SK-N-SH (cell line): ENCODE results near the gene PPAN. TPM values are rescaled to one million over a fixed set of nuclear protein-coding genes. Genes with fewer than 3 reads are reported as not detected.
A peak's percentile ranks its signal among the peaks of the same experiment; 100 is the strongest.

ENCODE experiments used
- CTCF ChIA-PET: fragments of 300-600, 350-600 bp; formaldehyde crosslinking; extraction: SDS; loops from one replicate; lab custom pipeline; 2021; lab: Yijun Ruan, JAX
- POLR2A ChIA-PET: fragments of 350-600 bp; sonication (Branson Sonifier 250); formaldehyde crosslinking; extraction: SDS; loops from one replicate; lab custom pipeline; 2020; ENCODE audit warnings: antibody characterized with exemption, inconsistent platforms; lab: Yijun Ruan, JAX
- DNase-seq: peaks from one replicate; pipeline ENCODE4 v3.0.0; 2012
- H2AFZ ChIP-seq: fragments of 200-600 bp; sonication (generic); 2 replicates; pipeline ENCODE4 v1.8.1; 2016; ENCODE audit warnings: antibody characterized with exemption, mild to moderate bottlenecking, low read depth
- H3F3A ChIP-seq: fragments of 200-600 bp; sonication (generic); replicated peaks from 2 replicates; pipeline ENCODE3; 2016; ENCODE audit warnings: antibody characterized with exemption, mild to moderate bottlenecking; ENCODE audit not compliant: insufficient read depth
- H3K27ac ChIP-seq, 2 experiments: fragments of 200-500 bp in 1 of 2; fragments of 200-600 bp in 1 of 2; sonication (Bioruptor generic) in 1 of 2; sonication (generic), shearing (Covaris generic) in 1 of 2; 2 replicates each; pipeline versions ENCODE4 v1.5.1 to v1.6.1; 2014 to 2016; ENCODE audit warnings: low read depth in 2 of 2, inconsistent platforms in 1 of 2, low read length in 1 of 2, mild to moderate bottlenecking in 1 of 2, mixed read lengths in 1 of 2
- H3K27me3 ChIP-seq: fragments of 200-600 bp; sonication (generic), shearing (Covaris generic); 2 replicates; pipeline ENCODE4 v1.6.1; 2016; ENCODE audit warnings: mixed run types; ENCODE audit not compliant: insufficient read depth
- H3K36me3 ChIP-seq, 2 experiments: fragments of 200-500 bp in 1 of 2; fragments of 200-600 bp in 1 of 2; sonication (Bioruptor generic) in 1 of 2; sonication (generic) in 1 of 2; replicated peaks in 1 of 2; 2 replicates each; pipeline versions ENCODE3 to v1.5.1; 2014 to 2016; ENCODE audit warnings: low read length in 1 of 2, mild to moderate bottlenecking in 1 of 2; ENCODE audit not compliant: insufficient read depth in 2 of 2, control insufficient read depth in 1 of 2
- H3K4me1 ChIP-seq, 2 experiments: fragments of 200-500 bp in 1 of 2; fragments of 200-600 bp in 1 of 2; sonication (Bioruptor generic) in 1 of 2; sonication (generic), shearing (Covaris generic) in 1 of 2; 2 replicates each; pipeline versions ENCODE4 v1.5.1 to v1.6.1; 2014 to 2016; ENCODE audit warnings: low read depth in 1 of 2, low read length in 1 of 2, mixed run types in 1 of 2; ENCODE audit not compliant: insufficient read depth in 2 of 2, control insufficient read depth in 1 of 2
- H3K4me2 ChIP-seq: fragments of 200-600 bp; sonication (generic), shearing (Covaris generic); 2 replicates; pipeline ENCODE4 v1.6.1; 2017; ENCODE audit warnings: mixed run types
- H3K4me3 ChIP-seq, 2 experiments: fragments of 200-500 bp in 1 of 2; fragments of 200-600 bp in 1 of 2; sonication (Bioruptor generic) in 1 of 2; sonication (generic), shearing (Covaris generic) in 1 of 2; 2 replicates each; pipeline versions ENCODE4 v1.5.1 to v1.8.1; 2014 to 2016; ENCODE audit warnings: low read depth in 2 of 2, inconsistent platforms in 1 of 2, low read length in 1 of 2, mild to moderate bottlenecking in 1 of 2, mixed read lengths in 1 of 2, moderate library complexity in 1 of 2
- H3K79me2 ChIP-seq: fragments of 200-600 bp; sonication (generic); 2 replicates; pipeline ENCODE4 v1.8.1; 2017; ENCODE audit warnings: mild to moderate bottlenecking; ENCODE audit not compliant: insufficient read depth
- H3K9ac ChIP-seq: fragments of 200-600 bp; sonication (generic); 2 replicates; pipeline ENCODE4 v1.6.1; 2017; ENCODE audit warnings: mixed run types
- H3K9me2 ChIP-seq: fragments of 200-600 bp; sonication (generic); 2 replicates; pipeline ENCODE4 v1.6.1; 2017; ENCODE audit warnings: mixed run types
- H3K9me3 ChIP-seq: fragments of 200-600 bp; sonication (generic); 2 replicates; pipeline ENCODE4 v1.6.1; 2017; ENCODE audit warnings: mixed run types, mild to moderate bottlenecking, moderate library complexity
- H4K20me1 ChIP-seq: fragments of 200-600 bp; sonication (generic); 2 replicates; pipeline ENCODE4 v1.6.1; 2017; ENCODE audit warnings: mild to moderate bottlenecking, mixed run types; ENCODE audit not compliant: insufficient read depth
- CHD2 ChIP-seq: fragments of 150-350 bp; IDR thresholded peaks from 2 replicates; pipeline ENCODE4 v1.6.1; 2018; ENCODE audit warnings: low read length; ENCODE audit not compliant: partially characterized antibody
- CTCF ChIP-seq: fragments of 200-600 bp; sonication (generic); IDR thresholded peaks from 2 replicates; pipeline ENCODE4 v1.6.1; 2017; ENCODE audit warnings: antibody characterized with exemption, mild to moderate bottlenecking, moderate library complexity
- EZH2phosphoT487 ChIP-seq: fragments of 200-600 bp; sonication (generic); IDR thresholded peaks from 2 replicates; pipeline ENCODE4 v1.6.1; 2017; ENCODE audit warnings: low read depth, mixed run types, mild to moderate bottlenecking, antibody characterized with exemption, moderate library complexity, borderline replicate concordance
- FOXJ3 ChIP-seq: sonication (generic); formaldehyde crosslinking; IDR thresholded peaks from 2 replicates; pipeline ENCODE4 v1.5.1; 2020; ENCODE audit warnings: mild to moderate bottlenecking, missing genetic modification reagents
- FOXM1 ChIP-seq: IDR thresholded peaks from 2 replicates; pipeline ENCODE4 v1.4.0; 2012; ENCODE audit warnings: low read depth, mild to moderate bottlenecking
- GATA2 ChIP-seq: sonication (generic); formaldehyde crosslinking; IDR thresholded peaks from 2 replicates; pipeline ENCODE4 v1.5.0; 2020; ENCODE audit warnings: mild to moderate bottlenecking, missing genetic modification reagents
- MAX ChIP-seq: IDR thresholded peaks from 2 replicates; pipeline ENCODE4 v1.4.0; 2012; ENCODE audit warnings: low read depth
- MXI1 ChIP-seq: IDR thresholded peaks from 2 replicates; pipeline ENCODE4 v1.6.1; 2012; ENCODE audit warnings: mild to moderate bottlenecking, low read depth, low read length, improper control_type of control experiment
- RAD21 ChIP-seq: IDR thresholded peaks from 2 replicates; pipeline ENCODE4 v1.6.1; 2012; ENCODE audit warnings: mild to moderate bottlenecking, low read length
- REST ChIP-seq: IDR thresholded peaks from 2 replicates; pipeline ENCODE4 v1.6.1; 2012; ENCODE audit warnings: mild to moderate bottlenecking, low read depth, low read length, moderate library complexity
- SMC3 ChIP-seq: IDR thresholded peaks from 2 replicates; pipeline ENCODE4 v1.6.1; 2012; ENCODE audit warnings: low read depth, low read length, improper control_type of control experiment
- TEAD4 ChIP-seq: IDR thresholded peaks from 2 replicates; pipeline ENCODE4 v1.4.0; 2012; ENCODE audit warnings: mild to moderate bottlenecking, borderline replicate concordance; ENCODE audit not compliant: insufficient read depth
- ZBTB33 ChIP-seq: IDR thresholded peaks from 2 replicates; pipeline ENCODE4 v1.4.0; 2012; ENCODE audit warnings: low read depth, borderline replicate concordance
- WGBS: methylation state at CpG from one replicate; pipeline ENCODE4 v1.1.6; 2017; ENCODE audit warnings: low lambda C conversion rate; 5-methylcytosine and 5-hydroxymethylcytosine counted together
- polyA plus RNA-seq, 3 experiments: library from polyadenylated mRNA; depleted of rRNA; stranded (reverse); fragments of >200 nt; gene quantifications; 2 replicates each; pipeline ENCODE4 v1.2.3, GENCODE V29; 2012

The PPAN gene
- polyA plus RNA-seq, 1 of the 3 experiments (the other 2 are of a cell fraction), result 75.6 TPM

- peaks cover 30 to 34% of the 10 kb centered on the region in 2 experiments for H3K36me3 ChIP-seq
- CTCF ChIA-PET, result interaction anchor here (0.9 to 5.6 kb wide), 4 partner anchors 9 to 149 kb away, joined by 3 to 58 read pairs (median 10); partner anchors contain the start of gene EIF3G
- H2AFZ ChIP-seq, result no peak overlapping the region
- no peak overlapping the region for H3K27ac ChIP-seq
- TF ChIP-seq CTCF, result no peak
- no peak for TF ChIP-seq MXI1
- no peak for TF ChIP-seq TEAD4
- no peak for TF ChIP-seq ZBTB33
- no peak for TF ChIP-seq EZH2phosphoT487
- TF ChIP-seq, all 33 proteins: peak for 0
- no peak overlapping the region for H3K4me3 ChIP-seq
- peaks cover 0 to 18% of the 10 kb centered on the region in 2 experiments; a peak in 1 of 4 replicates for H3K4me1 ChIP-seq
- no peaks in the 10 kb centered on the region for H3K9me3 ChIP-seq
- no peak overlapping the region for H3K4me2 ChIP-seq
- H3K79me2 ChIP-seq, result peaks cover 31% of the 10 kb centered on the region
- POLR2A ChIA-PET, result interaction anchor here (1.4 to 4.2 kb wide), 4 partner anchors 6 to 30 kb away, joined by 3 to 35 read pairs (median 4); partner anchors contain the start of gene EIF3G
- H3K27me3 ChIP-seq, result no peaks in the 10 kb centered on the region
- 90% methylated on average over 5 of the region's 14 CpGs for WGBS
- peaks cover 2% of the 10 kb centered on the region; the same call in 1 of the 2 replicates for H4K20me1 ChIP-seq
- peaks cover 17% of the 10 kb centered on the region for H3F3A ChIP-seq
- no peak for DNase-seq
- no peaks in the 10 kb centered on the region for H3K9me2 ChIP-seq
- H3K9ac ChIP-seq, result no peak overlapping the region
These were observed 3.4 kb downstream of the PPAN start for GRCh38 chr19:10109528-10109927.

GRCh38 chr19:10110076-10110971, 4.2 kb downstream of the PPAN start:
- no peaks in the 10 kb centered on the region for H3K9me2 ChIP-seq
- peaks cover 21% of the 10 kb centered on the region for H3F3A ChIP-seq
- no peak overlapping the region for H3K4me2 ChIP-seq
- no peak overlapping the region for H2AFZ ChIP-seq
- ChIA-PET CTCF (interaction anchor here (0.9 to 5.6 kb wide), 3 partner anchors 8 to 140 kb away, joined by 3 to 58 read pairs (median 14); partner anchors contain the start of gene EIF3G), POLR2A (interaction anchor here (1.5 to 1.6 kb wide), 2 partner anchors 9 to 29 kb away, joined by 3 to 4 read pairs; partner anchors contain the start of gene EIF3G)
- no peaks in the 10 kb centered on the region for H3K27me3 ChIP-seq
- peaks cover 31% of the 10 kb centered on the region for H3K79me2 ChIP-seq
- H3K4me1 ChIP-seq, result peaks cover 0 to 15% of the 10 kb centered on the region in 2 experiments; a peak in 1 of 4 replicates
- H3K36me3 ChIP-seq, result peaks cover 30 to 38% of the 10 kb centered on the region in 2 experiments
- H3K4me3 ChIP-seq, result no peak overlapping the region
- H4K20me1 ChIP-seq, result peaks cover 6% of the 10 kb centered on the region; the same call in 1 of the 2 replicates
- no peaks in the 10 kb centered on the region for H3K9me3 ChIP-seq
- DNase-seq, result peak; percentile 19
- no peak overlapping the region for H3K27ac ChIP-seq
- H3K9ac ChIP-seq, result no peak overlapping the region
- 97% methylated on average over 25 of the region's 44 CpGs for WGBS
- no peak for TF ChIP-seq REST
- TF ChIP-seq GATA2 (CRISPR knock-in tag), result no peak
- TF ChIP-seq EZH2phosphoT487, result no peak
- no peak for TF ChIP-seq RAD21
- no peak for TF ChIP-seq FOXJ3 (CRISPR knock-in tag)
- TF ChIP-seq MAX, result no peak
- no peak for TF ChIP-seq CHD2
- no peak for TF ChIP-seq SMC3
- no peak for TF ChIP-seq FOXM1
- TF ChIP-seq ZBTB33, result no peak
